Skeletal muscle satellite cell (primary cell): ENCODE data around the gene KCNK6.
A peak's percentile ranks its signal among the peaks of the same experiment; 100 is the strongest.

Source experiments
- H3K27me3 ChIP-seq: 2 replicates; pipeline ENCODE4 v1.7.0; 2013; ENCODE audit warnings: low read length; ENCODE audit not compliant: control insufficient read depth, insufficient read depth
- H3K36me3 ChIP-seq: 2 replicates; pipeline ENCODE4 v1.7.0; 2013; ENCODE audit warnings: mild to moderate bottlenecking, control low read depth, low read length; ENCODE audit not compliant: insufficient read depth
- H3K4me1 ChIP-seq: 2 replicates; pipeline ENCODE4 v1.7.0; 2013; ENCODE audit warnings: low read length; ENCODE audit not compliant: control insufficient read depth, insufficient read depth
- H3K4me2 ChIP-seq: 2 replicates; pipeline ENCODE4 v1.7.0; 2013; ENCODE audit warnings: mild to moderate bottlenecking, low read length
- H3K4me3 ChIP-seq: 2 replicates; pipeline ENCODE4 v1.7.0; 2013; ENCODE audit warnings: low read length
- H3K9ac ChIP-seq: 2 replicates; pipeline ENCODE4 v1.7.0; 2013; ENCODE audit warnings: mild to moderate bottlenecking, low read depth, low read length, moderate library complexity
- H3K9me3 ChIP-seq: replicated peaks from 2 replicates; pipeline ENCODE4 v1.7.0; 2013; ENCODE audit warnings: mild to moderate bottlenecking, control low read depth, low read length

KCNK6 gene

GRCh38 chr19:38283271-38283670 lies 36.4 kb upstream of the KCNK6 start:
- Histone ChIP-seq H3K9ac (no peak overlapping the region), H3K4me2 (no peak overlapping the region), H3K4me1 (peaks cover 23% of the 10 kb centered on the region), H3K27me3 (no peaks in the 10 kb centered on the region), H3K9me3 (no peaks in the 10 kb centered on the region), H3K36me3 (no peaks in the 10 kb centered on the region), H3K4me3 (no peak overlapping the region)

GRCh38 chr19:38284422-38284821 lies 35.2 kb upstream of the KCNK6 start:
- Histone ChIP-seq H3K4me1 (peaks cover 23% of the 10 kb centered on the region), H3K4me2 (no peak overlapping the region), H3K9ac (no peak overlapping the region), H3K9me3 (no peaks in the 10 kb centered on the region), H3K36me3 (no peaks in the 10 kb centered on the region), H3K4me3 (no peak overlapping the region), H3K27me3 (no peaks in the 10 kb centered on the region)

- Histone ChIP-seq H3K4me2 (peak overlapping the region; percentile 55), H3K4me1 (peaks cover 35% of the 10 kb centered on the region), H3K9ac (no peak overlapping the region), H3K4me3 (no peak overlapping the region), H3K27me3 (no peaks in the 10 kb centered on the region), H3K9me3 (no peaks in the 10 kb centered on the region), H3K36me3 (no peaks in the 10 kb centered on the region)
Measured at GRCh38 chr19:38285567-38285966, 34.1 kb upstream of the KCNK6 start.

GRCh38 chr19:38287604-38288003 lies 32.0 kb upstream of the KCNK6 start:
- H3K36me3 ChIP-seq = no peaks in the 10 kb centered on the region
- H3K9ac ChIP-seq = no peak overlapping the region
- peaks cover 48% of the 10 kb centered on the region for H3K4me1 ChIP-seq
- H3K27me3 ChIP-seq = no peaks in the 10 kb centered on the region
- no peak overlapping the region for H3K4me3 ChIP-seq
- H3K9me3 ChIP-seq = no peaks in the 10 kb centered on the region
- H3K4me2 ChIP-seq = no peak overlapping the region

GRCh38 chr19:38288123-38288855 lies 31.4 kb upstream of the KCNK6 start:
- Histone ChIP-seq H3K4me3 (no peak overlapping the region), H3K9ac (no peak overlapping the region), H3K4me1 (peaks cover 55% of the 10 kb centered on the region), H3K9me3 (no peaks in the 10 kb centered on the region), H3K27me3 (no peaks in the 10 kb centered on the region), H3K36me3 (no peaks in the 10 kb centered on the region), H3K4me2 (no peak overlapping the region)

- no peaks in the 10 kb centered on the region for H3K36me3 ChIP-seq
- peaks cover 55% of the 10 kb centered on the region for H3K4me1 ChIP-seq
- no peak overlapping the region for H3K4me3 ChIP-seq
- peak overlapping the region; percentile 62 for H3K9ac ChIP-seq
- no peaks in the 10 kb centered on the region for H3K9me3 ChIP-seq
- H3K4me2 ChIP-seq = peak overlapping the region; percentile 20
- H3K27me3 ChIP-seq = no peaks in the 10 kb centered on the region
Measured at GRCh38 chr19:38289955-38290354, 29.7 kb upstream of the KCNK6 start.

GRCh38 chr19:38290631-38291147 lies 29.0 kb upstream of the KCNK6 start:
- Histone ChIP-seq H3K9ac (peak overlapping the region; percentile 26), H3K36me3 (no peaks in the 10 kb centered on the region), H3K4me1 (peaks cover 49% of the 10 kb centered on the region), H3K27me3 (no peaks in the 10 kb centered on the region), H3K4me3 (peak overlapping the region; percentile 23), H3K4me2 (peak overlapping the region; percentile 31), H3K9me3 (no peaks in the 10 kb centered on the region)

GRCh38 chr19:38291855-38292254 lies 27.8 kb upstream of the KCNK6 start:
- no peaks in the 10 kb centered on the region for H3K27me3 ChIP-seq
- peak overlapping the region; percentile 18 for H3K9ac ChIP-seq
- no peaks in the 10 kb centered on the region for H3K36me3 ChIP-seq
- peaks cover 42% of the 10 kb centered on the region for H3K4me1 ChIP-seq
- no peaks in the 10 kb centered on the region for H3K9me3 ChIP-seq
- H3K4me2 ChIP-seq = no peak overlapping the region
- H3K4me3 ChIP-seq = no peak overlapping the region

- no peak overlapping the region for H3K9ac ChIP-seq
- H3K4me3 ChIP-seq = no peak overlapping the region
- H3K36me3 ChIP-seq = no peaks in the 10 kb centered on the region
- H3K9me3 ChIP-seq = no peaks in the 10 kb centered on the region
- H3K4me1 ChIP-seq = peaks cover 39% of the 10 kb centered on the region
- no peak overlapping the region for H3K4me2 ChIP-seq
- no peaks in the 10 kb centered on the region for H3K27me3 ChIP-seq
Measured at GRCh38 chr19:38293281-38293680, 26.4 kb upstream of the KCNK6 start.

GRCh38 chr19:38294090-38294489 lies 25.6 kb upstream of the KCNK6 start:
- H3K36me3 ChIP-seq = no peaks in the 10 kb centered on the region
- H3K27me3 ChIP-seq = no peaks in the 10 kb centered on the region
- no peaks in the 10 kb centered on the region for H3K9me3 ChIP-seq
- no peak overlapping the region for H3K4me3 ChIP-seq
- H3K9ac ChIP-seq = no peak overlapping the region
- H3K4me2 ChIP-seq = no peak overlapping the region
- H3K4me1 ChIP-seq = peaks cover 40% of the 10 kb centered on the region

- Histone ChIP-seq H3K9me3 (no peaks in the 10 kb centered on the region), H3K4me1 (peaks cover 28% of the 10 kb centered on the region), H3K27me3 (no peaks in the 10 kb centered on the region), H3K9ac (no peak overlapping the region), H3K36me3 (peaks cover 6% of the 10 kb centered on the region), H3K4me3 (no peak overlapping the region), H3K4me2 (no peak overlapping the region)
Measured at GRCh38 chr19:38298821-38299680, 20.6 kb upstream of the KCNK6 start.
